HL-60 (cell line): Measurements from ENCODE around the gene NADSYN1.
"Not testable (repeated sequence)": the region's sequence is repeated elsewhere in the genome, so short reads cannot be mapped to it uniquely, and the experiment has no call there.

Experiments
- DNase-seq, 2 experiments: peaks; one replicate each; pipeline ENCODE4 v3.0.0-alpha.2; 2010 to 2020; ENCODE audit warnings: low read depth in 1 of 2, low spot score in 1 of 2
- H3K27ac ChIP-seq: fragments of 250-450 bp; sonication (Bioruptor Pico); replicated peaks from 2 replicates; pipeline ENCODE4 v1.5.1; 2020; ENCODE audit warnings: mild to moderate bottlenecking, moderate library complexity
- H3K27me3 ChIP-seq: fragments of 250-450 bp; sonication (Bioruptor Pico); 2 replicates; pipeline ENCODE4 v1.5.1; 2021; ENCODE audit warnings: mild to moderate bottlenecking, moderate library complexity; ENCODE audit not compliant: insufficient read depth, poor library complexity, severe bottlenecking
- H3K4me3 ChIP-seq: replicated peaks from 2 replicates; pipeline ENCODE4 v1.5.1; 2011; ENCODE audit warnings: mild to moderate bottlenecking, control low read depth, low read length; ENCODE audit not compliant: insufficient read depth
- CTCF ChIP-seq: IDR thresholded peaks from one replicate; pipeline ENCODE4 v1.5.1; 2011; ENCODE audit warnings: low read length, control low read depth, inconsistent platforms; ENCODE audit not compliant: insufficient read depth
- GABPA ChIP-seq: IDR thresholded peaks from 2 replicates; pipeline ENCODE4 v1.6.1; 2012; ENCODE audit warnings: low read depth
- POLR2AphosphoS5 ChIP-seq: IDR thresholded peaks from 2 replicates; pipeline ENCODE4 v1.6.1; 2012; ENCODE audit warnings: low read depth
- REST ChIP-seq: IDR thresholded peaks from 2 replicates; pipeline ENCODE4 v1.6.1; 2012; ENCODE audit warnings: low read depth; ENCODE audit not compliant: insufficient replicate concordance
- SPI1 ChIP-seq: IDR thresholded peaks from 2 replicates; pipeline ENCODE4 v1.6.1; 2012; ENCODE audit warnings: low read depth, mild to moderate bottlenecking, borderline replicate concordance

NADSYN1 gene

GRCh38 chr11:71525188-71525937 is 72.4 kb downstream of the NADSYN1 start:
- Histone ChIP-seq H3K4me3 (no peak overlapping the region), H3K27me3 (no peaks in the 10 kb centered on the region), H3K27ac (no peak overlapping the region)
- no peak for DNase-seq
- no peak for TF ChIP-seq POLR2AphosphoS5
- TF ChIP-seq CTCF, result no peak
- TF ChIP-seq GABPA, result no peak
- TF ChIP-seq REST, result no peak

- DNase-seq, result no peak
- Histone ChIP-seq H3K4me3 (no peak overlapping the region), H3K27ac (no peak overlapping the region), H3K27me3 (no peaks in the 10 kb centered on the region)
- TF ChIP-seq REST (no peak), SPI1 (no peak), CTCF (no peak), GABPA (no peak), POLR2AphosphoS5 (no peak)
These were observed 73.0 kb downstream of the NADSYN1 start for GRCh38 chr11:71525938-71526495.

GRCh38 chr11:71526796-71527575 is 74.0 kb downstream of the NADSYN1 start, which contains the start of gene KRTAP5-7:
KRTAP5-7 (plus strand) TSS chr11:71527267; CDS start chr11:71527301, 34 bp downstream.
- not testable (repeated sequence) for H3K4me3 ChIP-seq, H3K27me3 ChIP-seq, H3K27ac ChIP-seq, DNase-seq
- TF ChIP-seq POLR2AphosphoS5, result peak; percentile 59; the same call in 1 of the 2 replicates

- Histone ChIP-seq H3K4me3 (no peak overlapping the region), H3K27me3 (no peaks in the 10 kb centered on the region), H3K27ac (no peak overlapping the region)
- DNase-seq, result no peak
- TF ChIP-seq SPI1 (no peak), CTCF (no peak), GABPA (no peak), POLR2AphosphoS5 (no peak), REST (no peak)
These were observed 74.7 kb downstream of the NADSYN1 start for GRCh38 chr11:71527576-71528210.
